Stomach (tissue), 4 donors: ENCODE data around the gene POFUT2.

Source experiments
- EP300 ChIP-seq: sonication (generic); formaldehyde crosslinking; IDR thresholded peaks from one replicate; pipeline ENCODE4 v1.6.1; 2017; ENCODE audit warnings: antibody characterized with exemption
- POLR2A ChIP-seq, 4 donors: fragments of 450-650 bp; IDR thresholded peaks; one replicate each; pipeline ENCODE4 v1.6.1; 2016; ENCODE audit warnings: antibody characterized with exemption in 4 of 4, control low read depth in 2 of 4, mild to moderate bottlenecking in 1 of 4, moderate library complexity in 1 of 4
- TF ChIP-seq, protein P1 (sequence below), 7 experiments: fragments of 450-650 bp in 4 of 7; fragments of 200-600 bp in 3 of 7; sonication (generic) in 3 of 7; IDR thresholded peaks; one replicate each; pipeline ENCODE4 v1.5.1; 2016 to 2019; ENCODE audit warnings: antibody characterized with exemption in 7 of 7, control low read depth in 2 of 7, mild to moderate bottlenecking in 1 of 7

DNA sequence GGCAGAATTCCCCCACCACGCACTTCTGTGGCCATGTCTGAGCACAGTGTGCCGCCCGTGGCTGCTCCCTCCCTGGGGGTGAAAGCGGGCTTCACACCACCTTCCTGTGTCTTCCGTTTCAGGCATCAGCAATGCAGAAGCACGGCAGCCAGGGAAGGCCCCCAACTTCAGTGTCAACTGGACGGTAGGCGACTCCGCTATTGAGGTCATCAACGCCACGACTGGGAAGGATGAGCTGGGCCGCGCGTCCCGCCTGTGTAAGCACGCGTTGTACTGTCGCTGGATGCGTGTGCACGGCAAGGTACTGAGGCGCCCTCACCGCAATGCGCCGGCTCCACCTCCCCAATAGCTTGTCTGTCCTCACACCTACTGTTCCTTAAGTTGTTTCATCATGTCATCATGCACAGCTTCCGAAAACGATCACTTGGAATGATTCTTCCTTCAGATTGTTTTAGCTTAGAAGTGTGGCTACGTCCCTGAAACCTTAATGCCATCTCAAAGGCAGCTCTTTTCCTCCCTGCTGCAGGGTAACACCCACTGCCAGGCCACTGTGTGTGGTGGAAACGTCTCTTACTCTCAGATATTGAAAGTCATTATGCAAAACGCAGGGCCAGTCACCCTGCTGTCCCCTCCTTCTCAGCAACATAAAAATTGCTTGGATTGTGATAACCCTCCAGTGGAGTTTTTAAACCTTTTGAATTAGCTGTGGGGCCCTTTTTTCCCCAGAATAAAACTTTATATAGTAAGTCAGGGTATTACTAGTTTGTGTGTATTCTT is 66.8 kb downstream of the POFUT2 start:
- TF ChIP-seq EP300 = no peak
- TF ChIP-seq POLR2A (IDR thresholded peaks at IDR 0.05) = no peak
- TF ChIP-seq, protein P1, sequence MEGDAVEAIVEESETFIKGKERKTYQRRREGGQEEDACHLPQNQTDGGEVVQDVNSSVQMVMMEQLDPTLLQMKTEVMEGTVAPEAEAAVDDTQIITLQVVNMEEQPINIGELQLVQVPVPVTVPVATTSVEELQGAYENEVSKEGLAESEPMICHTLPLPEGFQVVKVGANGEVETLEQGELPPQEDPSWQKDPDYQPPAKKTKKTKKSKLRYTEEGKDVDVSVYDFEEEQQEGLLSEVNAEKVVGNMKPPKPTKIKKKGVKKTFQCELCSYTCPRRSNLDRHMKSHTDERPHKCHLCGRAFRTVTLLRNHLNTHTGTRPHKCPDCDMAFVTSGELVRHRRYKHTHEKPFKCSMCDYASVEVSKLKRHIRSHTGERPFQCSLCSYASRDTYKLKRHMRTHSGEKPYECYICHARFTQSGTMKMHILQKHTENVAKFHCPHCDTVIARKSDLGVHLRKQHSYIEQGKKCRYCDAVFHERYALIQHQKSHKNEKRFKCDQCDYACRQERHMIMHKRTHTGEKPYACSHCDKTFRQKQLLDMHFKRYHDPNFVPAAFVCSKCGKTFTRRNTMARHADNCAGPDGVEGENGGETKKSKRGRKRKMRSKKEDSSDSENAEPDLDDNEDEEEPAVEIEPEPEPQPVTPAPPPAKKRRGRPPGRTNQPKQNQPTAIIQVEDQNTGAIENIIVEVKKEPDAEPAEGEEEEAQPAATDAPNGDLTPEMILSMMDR (IDR thresholded peaks at IDR 0.05) = no peak
